Measurements from ENCODE around the gene LINC01488.

LINC01488 gene

DNA sequence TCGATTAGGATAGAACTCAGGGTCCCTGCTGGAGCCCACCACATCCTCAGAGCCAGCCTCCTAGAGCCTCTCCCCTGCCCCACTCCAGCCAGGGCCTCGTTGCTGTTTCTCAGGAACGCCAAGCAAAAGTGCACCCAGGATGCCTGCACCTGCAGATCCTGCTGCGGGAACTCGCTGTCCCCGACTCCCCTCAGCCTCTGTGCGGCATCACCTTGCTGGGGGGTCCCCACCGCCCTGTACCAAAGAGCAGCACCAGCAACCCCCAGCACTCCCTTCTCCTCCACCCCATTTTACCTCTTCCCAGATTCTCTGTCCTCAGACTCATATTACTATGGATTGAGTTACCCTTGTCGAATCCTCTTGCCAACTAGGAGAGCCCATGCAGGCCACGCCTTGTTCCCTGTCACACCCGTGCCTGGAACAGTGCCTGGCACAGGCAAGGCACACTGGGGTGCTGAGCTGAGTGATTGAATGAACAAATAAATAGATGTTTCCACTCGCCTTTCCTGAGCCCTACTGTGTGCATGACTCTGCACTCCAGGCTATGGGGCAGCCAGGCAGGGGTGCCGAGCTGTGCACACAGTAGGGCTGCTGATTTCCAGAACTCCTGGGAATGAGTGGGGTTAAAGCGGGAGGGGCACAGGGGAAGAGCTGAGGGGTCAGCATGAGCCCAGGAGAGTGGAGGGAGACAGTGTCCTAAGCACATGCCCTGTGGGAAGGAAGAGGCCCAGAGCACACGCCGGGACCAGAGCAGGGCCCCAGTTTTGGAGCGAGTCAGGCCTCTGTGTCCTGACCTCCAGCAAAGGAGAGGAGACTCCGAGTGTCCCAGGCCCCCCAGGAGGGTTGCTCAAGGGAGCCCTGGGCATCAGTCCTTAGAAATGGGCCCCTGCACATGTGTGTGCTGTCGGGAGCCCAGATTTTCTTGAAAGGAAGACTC, 44.3 kb downstream of the LINC01488 start:
- DNase-seq = no peak

DNA sequence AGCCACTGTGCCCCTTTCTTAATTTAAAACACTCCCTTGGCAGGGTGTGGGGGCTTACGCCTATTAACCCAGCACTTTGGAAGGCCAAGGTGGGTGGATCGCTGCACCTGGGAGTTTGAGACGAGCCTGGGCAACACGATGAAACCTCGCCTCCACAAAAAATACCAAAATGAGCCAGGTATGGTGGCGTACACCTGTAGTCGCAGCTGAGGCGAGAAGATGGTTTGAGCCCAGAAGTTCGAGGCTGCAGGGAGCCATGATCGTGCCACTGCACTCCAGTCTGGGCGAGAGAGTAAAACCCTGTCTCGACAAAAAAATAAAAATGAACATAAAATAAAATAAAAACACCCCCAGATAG, 45.0 kb downstream of the LINC01488 start:
- no peak for DNase-seq

DNA sequence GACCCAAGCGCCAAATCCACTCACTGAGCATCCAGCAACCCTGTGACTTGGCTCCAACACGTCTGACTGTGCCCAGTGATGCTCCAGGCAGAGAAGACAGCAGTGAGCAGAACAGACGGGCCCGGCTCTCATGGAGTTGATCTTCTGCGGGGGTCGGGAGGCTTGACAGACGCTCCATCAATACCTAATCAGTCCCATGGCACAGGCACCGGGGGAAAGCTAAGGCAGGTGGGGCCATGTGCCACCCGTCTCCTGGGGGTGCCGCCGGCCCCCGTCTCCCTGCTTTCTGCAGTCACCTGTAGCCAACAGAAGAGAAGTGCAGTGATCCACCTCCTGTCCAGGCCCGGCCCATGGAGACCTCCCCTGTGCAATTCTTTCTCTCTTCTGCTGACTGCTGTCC, 47.5 kb downstream of the LINC01488 start:
- no peak for DNase-seq

DNA sequence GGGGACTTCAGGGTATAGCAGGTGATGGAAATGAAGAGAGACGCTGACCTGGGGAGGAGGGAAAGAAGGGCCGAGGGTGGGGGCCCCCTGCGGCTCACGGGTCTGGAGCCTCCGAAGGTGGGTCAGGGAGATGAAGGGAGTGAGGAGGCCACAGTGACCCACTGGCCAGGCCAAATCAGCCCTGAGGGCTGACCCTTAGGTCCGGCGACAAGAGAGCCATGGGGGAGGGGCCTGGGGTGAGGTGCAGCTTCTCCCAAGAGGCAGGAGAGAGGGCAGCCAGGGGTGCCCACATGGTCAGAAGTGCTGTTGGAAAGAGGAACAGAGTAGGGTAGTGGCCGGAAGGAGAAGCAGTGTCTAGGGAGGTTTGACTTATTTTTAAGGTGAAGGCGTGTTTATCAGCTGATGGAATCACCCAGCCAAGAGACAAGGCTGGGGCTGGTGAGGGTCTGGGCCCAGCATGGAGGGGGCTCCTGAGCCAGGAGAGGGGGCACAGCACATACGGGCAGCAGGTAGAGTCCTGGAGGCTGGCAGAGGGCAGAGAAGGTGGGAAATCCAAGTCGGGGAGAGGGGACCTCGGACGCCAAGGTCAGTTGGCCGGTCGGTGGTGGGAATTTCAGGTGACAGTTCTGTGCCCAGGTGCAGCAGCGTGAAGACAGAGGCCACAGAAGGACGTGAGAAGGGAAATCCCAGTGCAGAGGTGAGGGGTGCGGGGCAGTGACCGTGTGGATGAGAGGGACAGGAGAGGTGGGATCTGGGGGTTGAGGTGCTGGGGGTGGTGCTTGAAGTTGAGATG, 49.0 kb downstream of the LINC01488 start:
- DNase-seq = peak in 14 of 51 donors; percentile 8 to 39 (median 24)

DNA sequence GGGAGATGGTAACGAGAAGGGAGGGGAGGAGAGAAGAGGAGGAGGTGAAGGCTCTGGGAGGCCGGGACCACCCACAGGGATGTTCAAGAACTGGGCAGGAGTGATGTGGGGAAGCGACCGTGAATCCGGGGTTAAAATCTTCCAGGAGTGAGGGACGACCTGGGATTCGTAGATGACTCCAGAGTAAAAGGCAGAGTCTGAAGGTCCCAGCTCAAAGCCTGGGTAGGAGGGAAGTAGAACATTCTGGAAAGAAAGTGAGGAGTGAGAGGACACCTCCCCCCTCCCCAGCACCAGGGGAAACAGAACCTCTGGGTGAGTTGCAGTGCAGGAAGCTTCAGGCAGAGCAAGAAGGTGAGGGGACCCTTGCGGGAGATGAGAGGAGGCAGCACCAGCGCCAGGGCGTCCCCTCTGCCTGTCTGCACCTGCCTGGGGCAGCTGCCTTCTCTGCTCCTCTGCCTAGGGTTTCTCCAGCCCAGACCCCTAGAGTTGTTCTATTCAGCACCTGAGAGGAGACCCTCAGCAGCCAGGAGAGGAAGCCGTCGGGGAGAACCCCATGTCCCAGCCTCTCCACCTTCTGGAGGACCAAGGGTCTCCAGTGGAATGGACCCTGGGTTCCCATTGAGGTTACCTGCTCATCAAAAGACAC, 49.7 kb downstream of the LINC01488 start:
- no peak for DNase-seq

DNA sequence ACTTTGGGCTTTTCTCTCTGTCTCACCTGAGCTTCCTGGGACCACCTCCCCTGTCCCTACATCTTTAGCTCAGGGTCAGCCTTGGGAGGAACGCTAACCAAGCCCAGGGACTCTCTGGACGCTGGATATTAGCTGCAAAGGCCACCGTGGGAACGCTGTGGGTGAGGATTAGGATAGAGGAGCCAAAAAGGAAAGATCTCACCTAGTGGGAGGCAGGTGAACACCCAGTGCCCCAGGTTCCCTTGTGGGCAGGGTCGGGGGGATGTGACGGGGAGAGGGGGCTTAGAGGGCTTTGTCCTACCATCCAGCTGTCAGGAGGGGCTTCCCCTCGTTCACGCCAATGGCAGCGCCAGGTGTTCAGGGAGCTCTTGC, 50.2 kb downstream of the LINC01488 start:
- no peak for DNase-seq

DNA sequence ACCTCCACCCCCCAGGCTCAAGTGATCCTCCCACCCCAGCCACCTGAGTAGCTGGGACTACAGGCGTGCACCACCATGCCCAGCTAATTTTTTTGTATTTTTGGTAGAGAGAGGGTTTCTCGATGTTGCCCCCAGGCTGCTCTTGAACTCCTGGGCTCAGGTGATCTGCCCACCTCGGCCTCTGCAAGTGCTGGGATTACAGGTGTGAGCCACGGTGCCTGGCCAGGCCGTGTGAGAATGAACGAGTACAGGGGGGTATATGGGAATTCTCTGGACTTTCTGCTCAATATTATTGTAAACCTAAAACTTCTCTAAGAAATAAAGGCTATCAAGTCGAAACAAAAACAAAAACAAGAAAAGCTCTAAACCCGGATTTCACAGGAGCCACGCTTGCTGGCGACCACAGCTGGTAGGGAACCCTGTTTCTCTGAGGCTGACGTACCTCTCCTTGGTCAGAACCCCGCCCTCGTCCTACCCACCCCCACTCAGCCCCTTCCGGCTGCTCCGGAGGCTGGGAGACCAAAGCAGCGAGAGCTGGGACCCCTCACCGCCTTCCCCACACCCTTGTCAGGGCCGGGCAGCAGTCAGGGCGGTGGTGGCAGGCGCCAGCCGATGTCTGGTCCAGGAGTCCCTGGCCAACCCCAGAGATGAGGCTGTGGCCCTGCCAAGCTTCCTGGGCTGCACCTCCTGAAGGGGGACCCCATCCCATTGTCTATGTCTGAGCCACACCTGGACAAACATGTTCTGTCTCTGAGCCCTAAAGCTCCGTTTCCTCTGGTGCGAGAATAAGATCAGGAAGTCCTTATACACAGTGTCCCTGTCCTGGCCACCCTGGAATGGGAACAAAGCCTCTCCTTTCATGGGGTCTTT, 52.1 kb downstream of the LINC01488 start:
- DNase-seq = no peak

DNA sequence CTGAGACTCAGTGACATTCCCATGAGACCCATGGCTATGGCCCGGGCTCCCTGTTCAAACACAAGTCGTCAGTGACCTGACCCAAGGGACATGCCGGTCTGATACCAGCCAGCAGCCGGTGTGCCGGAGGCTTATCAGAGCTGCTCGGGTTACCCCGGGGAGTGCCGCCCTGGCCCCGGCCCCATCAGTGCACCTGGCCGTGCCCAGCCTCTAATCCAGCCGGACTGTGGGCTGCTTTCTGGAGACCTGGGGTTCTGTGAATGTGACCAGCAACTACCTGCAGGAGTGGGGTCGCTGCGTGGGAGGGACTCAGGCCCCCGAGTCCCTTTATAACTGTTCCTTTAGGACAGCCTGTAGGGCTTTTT, 52.7 kb downstream of the LINC01488 start:
- DNase-seq = no peak

DNA sequence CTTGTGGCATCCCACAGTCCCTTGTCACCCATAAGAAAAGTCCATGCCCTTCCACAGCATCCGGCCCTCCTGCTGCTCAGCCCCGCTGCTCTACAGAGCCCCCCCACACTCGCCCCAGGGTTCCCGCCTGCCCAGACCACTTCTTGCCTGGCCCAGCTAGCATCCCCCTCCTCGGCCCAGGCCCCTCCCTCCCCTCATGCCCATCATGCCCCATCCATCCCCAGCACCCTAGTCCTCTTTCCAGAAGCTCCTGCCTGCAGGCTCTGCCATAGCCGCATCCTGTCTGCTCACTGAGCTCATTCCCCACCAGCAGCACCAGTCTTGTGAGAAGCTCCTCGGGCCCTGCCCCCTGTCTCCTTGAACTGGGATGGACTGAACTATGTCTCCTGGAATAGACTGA, 54.4 kb downstream of the LINC01488 start:
- DNase-seq = no peak

DNA sequence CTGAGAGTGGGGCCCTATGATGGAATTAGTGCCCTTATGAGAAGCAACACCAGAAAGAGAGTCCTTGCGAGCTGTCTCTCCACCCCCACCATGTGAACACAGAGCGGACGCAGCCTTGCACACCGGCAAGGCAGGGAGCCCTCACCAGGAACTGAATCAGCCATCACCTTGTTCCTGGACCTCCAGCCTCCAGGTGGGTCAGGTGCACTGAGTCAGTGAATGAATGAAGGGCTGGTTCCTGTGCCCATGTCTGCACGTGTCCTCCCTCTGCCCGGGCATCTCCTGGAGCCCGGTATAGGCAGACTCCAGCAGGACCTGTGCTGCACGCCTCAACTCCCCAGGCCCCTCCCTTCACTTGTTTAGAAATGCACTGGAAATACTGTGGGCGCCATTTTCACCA, 54.9 kb downstream of the LINC01488 start:
- DNase-seq = no peak

DNA sequence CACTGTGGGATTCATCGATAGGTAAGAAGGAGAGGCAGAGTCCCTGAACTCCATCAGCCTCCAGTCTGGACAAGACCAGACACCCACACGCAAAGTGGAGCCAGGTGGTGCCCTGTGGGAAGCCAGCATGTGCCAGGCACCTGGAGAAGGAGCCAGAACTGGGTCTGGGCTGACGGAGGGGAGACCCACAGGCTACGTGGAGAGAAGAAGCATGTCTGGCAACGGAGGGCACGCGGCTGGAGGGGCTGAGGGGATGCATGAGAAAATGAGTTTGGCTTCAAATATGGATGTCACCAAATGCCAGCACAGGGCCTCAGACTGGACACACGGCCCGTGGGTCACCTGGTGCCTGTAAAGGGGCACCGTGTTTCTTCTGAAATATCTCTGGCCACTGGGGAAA, 55.7 kb downstream of the LINC01488 start:
- no peak for DNase-seq

DNA sequence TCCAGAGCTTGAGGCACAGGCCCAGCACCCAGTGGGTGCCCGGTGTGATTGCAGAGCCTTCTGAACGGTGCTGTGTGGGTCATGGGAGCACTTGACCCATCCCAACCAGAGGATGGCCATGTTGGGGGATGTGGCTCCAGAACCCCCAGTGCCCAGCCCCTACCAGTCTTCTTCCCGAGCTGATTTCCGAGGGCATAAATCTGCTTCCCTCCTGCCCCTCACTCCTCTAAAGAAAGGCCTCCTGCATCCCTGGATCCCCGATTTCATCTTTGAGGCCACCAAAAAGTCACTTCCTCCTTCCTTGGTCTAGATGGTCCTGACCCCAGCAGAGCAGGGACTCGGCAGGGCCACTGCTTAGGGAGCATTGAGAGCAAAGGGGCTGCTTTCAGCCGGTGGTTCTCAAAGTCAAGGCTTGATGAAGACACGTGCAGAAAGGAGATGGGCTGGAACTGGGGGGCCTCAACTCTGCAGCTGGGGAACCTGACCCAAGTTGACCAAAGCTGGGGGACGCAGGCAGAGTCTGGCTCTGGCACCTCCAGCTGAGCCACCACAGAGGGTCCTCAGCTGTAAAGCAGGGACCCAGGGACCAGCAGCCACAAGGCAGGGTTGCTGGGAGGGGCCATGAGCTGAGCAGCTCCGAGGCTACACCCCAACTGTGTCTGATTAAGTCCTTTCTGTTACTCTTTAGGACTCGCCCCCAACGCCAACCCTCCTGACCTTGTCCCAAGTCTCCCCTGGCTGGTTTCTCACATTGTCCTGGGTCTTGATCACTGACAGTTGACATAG, 56.6 kb downstream of the LINC01488 start:
- DNase-seq = no peak

DNA sequence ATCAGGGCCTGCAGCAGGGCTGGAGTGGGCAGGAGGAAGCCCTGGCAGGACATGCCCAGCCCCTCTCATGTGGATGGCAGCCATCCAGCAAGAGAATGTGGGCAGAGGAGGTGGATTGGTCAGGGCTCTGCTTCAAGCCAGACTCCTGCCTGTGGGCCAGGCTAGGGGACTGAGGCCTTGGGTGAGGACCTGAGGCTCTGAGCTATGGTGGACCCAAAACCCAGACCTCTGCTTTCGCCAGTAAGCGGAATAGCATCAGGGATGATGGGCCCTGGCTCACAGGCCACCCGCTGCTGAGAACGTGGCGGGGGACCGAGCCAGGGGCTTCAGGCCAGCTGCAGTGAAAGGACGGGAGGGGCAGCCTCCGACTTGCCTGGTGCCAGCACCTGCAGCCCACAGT, 57.4 kb downstream of the LINC01488 start:
- DNase-seq = peak in 5 of 51 donors; percentile 7 to 40 (median 18)

DNA sequence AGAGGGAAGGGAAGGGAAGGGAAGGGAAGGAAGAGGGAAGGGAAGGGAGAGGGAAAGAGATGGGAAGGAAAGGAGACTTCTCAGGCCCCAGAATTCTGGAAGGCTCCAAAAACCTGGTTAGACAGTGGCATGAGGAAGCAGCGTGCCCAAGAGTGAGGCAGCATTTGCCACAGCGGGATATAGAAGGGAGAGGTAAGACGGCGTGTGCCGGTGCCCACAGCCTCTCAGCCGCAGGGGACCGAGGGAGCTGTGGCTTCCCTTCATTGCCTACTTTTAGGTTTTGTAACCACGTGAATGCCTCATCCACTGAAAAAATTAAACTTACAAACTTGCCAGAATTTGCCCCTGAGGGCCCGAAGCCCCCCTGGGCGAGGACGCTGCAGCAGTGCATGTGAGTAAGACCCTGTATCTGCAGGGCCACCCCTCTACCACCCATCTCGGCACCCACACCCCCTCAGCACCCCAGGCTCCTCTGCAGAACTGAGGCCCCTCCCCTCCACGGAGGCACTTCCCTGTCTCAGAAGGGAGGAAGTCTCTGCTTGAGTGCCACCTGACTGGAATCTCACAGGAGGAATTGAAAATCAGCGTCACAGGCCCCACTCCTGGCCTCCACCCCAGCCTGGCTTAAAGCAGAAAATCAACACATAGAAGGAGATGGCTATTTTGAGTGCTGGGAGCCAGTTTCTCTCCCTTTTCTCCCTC, 58.1 kb downstream of the LINC01488 start:
- peak in 32 of 51 donors; percentile 5 to 72 (median 40) for DNase-seq

DNA sequence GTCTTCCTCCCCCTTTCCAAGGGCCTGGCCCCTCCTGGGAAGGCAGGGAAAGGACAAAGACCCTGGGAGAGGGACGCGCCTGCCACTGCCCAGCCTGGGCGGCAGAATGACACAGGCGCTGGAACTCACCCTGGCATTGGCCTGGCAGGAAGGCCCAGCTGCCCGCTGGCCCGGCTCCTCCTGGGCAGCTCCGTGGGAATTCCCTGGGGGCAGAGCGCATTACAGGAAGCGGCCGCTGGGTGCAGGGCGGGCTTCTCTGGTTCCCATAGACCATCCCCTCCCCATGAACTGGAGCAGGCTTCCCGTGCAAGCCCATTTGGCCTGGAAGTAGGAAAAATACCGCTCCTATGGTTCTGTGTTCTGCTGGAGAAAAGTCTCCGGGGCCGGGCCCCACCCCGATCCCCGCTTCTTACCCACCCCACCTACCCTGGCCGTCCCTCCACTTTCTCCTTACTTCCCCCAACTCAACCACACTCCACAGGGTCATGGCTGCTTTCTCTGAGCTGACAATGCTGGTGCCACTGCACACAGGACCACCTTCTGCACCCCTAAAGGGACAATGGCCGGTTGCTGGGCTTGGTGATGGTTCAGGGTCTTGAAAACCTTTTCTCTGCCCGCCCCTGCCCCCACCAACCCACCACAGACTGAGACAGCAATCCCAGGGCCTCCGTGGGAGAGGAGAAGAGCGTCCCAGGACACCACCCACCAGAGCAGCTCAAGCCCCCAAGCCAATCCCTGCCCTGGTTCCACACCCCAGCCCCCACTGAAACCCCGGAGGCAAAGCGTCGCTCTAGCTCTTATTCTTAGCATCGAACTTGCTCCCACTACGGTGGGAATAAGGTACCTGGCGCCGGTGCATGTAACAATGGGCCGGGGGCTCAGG, 58.9 kb downstream of the LINC01488 start:
- DNase-seq = peak in 21 of 51 donors; percentile 19 to 72 (median 42)

DNA sequence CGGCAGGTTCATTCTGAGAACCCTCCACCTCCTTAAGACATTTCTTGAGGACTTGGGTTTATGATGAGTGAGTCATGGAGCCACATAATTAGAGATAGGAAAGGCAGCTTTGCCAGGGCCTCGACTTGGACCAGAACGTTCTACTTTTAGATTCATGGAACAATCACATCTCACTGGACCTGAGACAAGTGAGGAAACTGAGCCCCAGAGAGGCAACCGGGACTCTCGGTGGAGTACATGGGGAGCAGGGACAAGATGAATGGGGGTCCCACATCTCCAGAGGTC, 59.5 kb downstream of the LINC01488 start:
- DNase-seq = no peak

DNA sequence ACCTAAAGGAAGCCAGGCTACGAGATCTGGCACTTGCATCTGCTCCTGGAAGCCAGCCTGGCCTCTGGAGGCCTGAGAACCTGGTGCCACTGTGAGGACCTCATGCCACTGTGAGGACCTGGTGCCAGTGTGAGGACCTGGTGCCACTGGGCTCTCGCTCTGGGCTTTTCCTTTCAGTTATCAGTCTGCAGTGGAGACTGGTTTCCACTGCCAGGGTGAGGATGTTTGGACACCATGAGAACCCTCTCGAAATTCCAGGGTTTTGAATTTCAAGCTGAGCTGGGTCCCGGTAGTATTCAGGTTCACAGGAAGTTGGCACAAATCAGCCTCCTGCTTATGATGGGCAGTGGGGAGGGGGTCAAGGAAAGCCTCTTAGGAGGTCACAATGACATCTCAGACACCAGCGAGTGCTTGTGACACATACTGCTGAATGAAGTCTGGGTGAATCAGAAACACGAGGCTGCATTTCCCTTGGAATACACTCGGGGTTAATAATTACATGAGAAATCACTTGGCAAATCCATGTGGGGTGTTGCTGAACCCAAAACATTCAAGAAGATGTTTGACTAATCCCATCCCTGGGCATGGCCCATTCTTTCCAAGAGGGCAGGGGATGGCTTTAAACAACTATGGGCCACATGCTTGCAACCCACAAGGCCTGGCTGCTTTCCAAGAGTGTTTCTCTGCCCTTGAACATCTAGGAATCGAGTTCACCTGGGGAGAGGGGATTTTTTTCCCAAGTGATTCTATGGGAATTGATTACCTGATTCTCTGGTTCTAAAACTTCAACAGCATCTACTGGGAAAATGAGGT, 60.2 kb downstream of the LINC01488 start:
- no peak for DNase-seq
